Activated CD4-positive, alpha-beta T cell treated with anti-CD3 and anti-CD28 coated beads, Interleukin-2, amount 50 U/mL, for 16 hours (primary cell): Measurements from ENCODE around the gene TJAP1.
"Not testable (repeated sequence)": the region's sequence is repeated elsewhere in the genome, so short reads cannot be mapped to it uniquely, and the experiment has no call there.

ENCODE experiments used
- DNase-seq: peaks from one replicate; pipeline ENCODE4 v3.0.0-alpha.2; 2020

Gene TJAP1

DNA sequence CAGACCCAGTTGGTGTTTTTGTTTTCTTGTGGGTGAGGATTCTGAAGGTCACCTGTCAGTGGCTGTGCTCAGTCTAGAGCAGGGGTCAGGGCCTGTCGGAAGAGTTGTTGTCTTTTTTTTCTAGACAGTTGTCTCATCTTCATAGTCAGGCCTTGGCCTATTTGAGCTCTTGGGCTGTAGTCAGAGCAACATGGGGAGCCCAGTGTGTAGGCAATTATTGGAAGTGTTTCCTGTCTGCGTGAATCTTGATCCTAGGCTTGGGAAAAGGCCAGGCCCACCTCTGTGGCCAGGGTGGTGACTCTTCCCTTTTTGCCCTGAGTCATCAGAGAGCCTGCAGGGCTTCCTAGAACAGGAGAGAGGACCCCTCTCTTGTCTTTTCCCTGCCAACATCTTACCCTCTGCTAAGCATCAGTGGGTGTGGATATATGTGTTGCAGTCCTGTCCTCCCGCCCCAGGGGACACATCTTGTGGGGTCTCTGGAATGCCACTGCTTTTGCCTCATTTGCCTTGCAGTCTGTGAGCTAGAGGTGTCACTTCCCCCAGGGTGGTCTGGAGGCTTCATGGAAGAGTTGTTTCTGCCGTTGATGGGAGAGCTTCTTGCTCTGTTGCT is 11.4 kb downstream of the TJAP1 start:
- DNase-seq = no peak

DNA sequence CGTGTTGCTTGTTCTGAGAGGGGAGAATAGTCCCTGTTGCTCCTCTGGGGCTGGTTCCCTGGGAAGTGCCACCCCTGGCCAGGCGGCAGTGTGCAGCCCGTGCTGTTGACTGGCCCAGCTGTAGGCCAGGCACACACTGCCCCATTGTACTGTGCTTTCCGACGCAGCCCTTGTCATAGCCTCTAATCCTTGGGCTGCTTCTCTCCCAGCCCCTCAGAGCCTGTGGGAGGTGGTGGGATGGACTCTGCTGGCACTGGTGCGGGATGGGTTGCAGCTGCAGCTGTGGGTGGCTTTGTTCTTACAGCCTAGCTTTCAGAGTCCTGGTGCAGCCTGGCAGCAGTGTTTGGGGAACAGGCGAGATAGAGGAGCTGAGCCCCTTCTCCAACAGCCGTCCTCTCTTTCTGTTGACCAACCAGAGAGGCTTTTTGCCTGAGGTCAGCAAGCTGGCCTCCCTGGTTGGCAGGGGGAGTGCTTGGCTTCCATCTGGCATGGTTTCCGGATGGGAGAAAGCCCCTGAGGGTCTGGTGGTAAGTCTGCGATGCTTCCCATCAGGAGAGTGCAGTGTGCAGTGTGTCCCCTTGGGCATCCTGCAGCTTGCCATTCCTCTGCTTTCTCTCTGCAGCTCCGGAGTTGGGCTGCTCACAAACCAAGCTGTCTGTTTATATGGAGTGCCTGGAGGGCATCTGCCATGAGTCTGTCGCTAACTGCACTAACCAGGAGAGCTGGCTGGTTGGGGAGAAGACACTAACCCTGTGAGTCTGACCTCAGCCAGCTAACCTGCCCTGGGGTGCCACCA is 12.1 kb downstream of the TJAP1 start:
- DNase-seq = no peak

DNA sequence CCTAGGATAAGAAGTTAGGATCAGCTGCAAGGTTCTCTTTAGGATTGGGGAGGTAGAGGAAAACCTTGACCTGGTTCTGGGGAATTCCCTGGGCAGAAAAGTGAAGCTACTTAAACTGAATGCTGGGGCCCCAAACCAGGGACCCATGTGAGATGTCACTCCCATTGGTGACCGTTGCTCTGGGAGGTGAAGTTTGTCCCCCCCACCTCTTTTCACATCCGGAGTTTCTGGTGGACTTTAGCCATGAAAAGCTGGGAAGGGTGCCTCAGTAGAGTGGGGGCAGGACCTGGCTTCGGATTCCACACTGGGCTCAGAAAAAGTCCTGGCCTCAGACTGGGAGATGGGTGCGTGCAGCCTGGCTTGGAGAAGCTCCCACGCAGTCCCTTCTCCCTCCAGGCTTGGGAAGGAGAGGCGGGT is 13.2 kb downstream of the TJAP1 start:
- no peak for DNase-seq

DNA sequence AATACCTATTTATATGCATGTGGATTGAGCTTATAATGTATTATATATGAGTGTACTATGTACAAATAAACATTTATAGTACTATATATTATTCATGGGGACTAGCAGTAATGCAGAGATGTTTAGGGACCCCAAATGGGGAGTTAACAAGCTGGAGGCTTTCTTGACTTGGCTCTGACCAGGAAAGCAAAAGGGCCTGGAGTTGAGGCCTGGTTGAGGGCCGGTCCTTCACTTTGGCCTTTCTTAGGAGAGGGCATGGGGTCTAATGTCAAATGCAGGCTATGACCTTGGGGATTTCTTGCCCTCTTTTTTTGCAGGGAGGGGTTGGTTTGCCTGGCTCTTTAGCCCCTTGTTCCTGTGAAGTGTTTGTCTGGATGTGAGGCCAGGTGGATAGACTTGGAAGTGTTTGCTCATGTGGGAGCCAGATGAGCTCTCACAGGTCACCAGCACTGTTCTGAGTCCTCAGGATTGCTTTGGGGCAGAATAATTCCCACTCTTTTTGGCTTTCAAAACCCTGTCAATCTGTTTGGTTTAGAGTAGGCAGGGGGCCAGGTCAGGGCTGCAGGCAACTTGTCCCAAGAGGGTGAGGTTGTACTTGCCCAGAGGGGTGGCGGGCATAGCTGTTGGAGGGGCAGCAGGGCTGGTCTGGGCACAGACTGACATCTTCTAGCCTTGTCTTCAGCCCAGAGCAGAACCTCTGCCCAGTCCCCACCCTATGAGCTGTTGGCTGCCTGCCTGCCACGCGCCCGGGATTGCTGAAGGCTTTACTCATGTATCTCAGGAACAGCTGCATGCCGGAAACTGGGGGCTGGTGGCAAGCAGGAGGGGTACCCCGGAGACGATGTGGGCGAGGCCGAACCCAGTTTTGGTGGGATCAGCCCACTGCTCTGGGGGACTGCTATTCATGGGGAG is 14.6 kb downstream of the TJAP1 start:
- DNase-seq = no peak

DNA sequence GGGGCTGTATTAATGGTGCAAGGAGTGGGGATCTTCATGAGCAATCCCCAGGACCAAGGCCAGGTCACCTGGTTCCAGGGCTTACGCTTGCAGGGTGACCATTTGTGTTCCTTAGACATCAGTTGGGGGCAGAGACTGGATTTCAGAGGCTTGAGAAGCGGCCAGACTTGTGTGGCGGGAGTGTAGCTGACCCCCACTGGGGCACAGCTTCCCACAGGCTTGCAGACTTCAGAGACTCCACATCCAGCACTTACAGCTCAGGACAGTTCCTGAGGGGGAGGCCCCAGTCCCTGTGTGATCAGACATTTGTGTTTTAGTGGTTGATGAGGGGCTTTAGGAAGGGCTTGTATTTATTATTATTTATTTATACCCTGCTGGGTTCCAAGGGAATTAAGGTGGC is 15.3 kb downstream of the TJAP1 start:
- DNase-seq = no peak

DNA sequence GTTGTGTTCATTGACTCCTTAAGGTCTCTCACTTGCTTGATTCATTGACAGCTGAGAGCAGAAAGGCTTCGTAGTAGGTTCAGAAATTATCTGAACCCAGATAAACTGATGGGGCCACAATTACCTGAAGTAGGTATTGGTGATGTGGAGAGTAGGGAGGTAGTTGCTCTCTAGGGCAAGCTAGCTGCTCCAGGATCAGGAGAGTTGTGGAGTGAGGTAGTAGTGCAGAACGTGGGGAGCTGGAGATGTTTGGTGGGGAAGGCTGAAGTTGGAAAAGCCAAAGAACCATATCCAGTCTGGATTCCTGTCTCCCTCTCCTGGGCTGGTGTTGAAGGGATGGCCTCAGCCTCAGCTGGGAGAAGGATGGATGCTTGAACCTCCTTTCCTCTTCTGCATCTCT is 15.9 kb downstream of the TJAP1 start:
- DNase-seq = no peak

DNA sequence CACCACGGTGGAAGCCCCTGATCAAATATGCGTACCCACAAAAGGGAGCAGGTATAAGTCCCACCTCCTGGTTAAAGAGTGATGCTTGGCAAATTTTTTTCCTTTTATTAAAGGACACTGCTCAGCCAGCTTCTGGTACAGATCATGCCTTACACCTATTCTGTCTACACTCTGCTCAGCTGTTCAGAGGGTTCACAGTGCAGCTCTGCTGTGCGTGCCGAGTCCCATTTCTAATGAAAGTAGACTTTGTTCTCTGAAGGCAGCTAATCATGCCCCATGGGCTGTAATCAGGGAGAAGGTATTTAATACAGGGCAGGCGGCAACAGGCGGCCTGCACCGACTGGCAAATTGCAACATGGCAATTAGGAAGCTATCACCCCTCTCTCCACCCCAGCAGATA is 16.5 kb downstream of the TJAP1 start:
- no peak for DNase-seq

DNA sequence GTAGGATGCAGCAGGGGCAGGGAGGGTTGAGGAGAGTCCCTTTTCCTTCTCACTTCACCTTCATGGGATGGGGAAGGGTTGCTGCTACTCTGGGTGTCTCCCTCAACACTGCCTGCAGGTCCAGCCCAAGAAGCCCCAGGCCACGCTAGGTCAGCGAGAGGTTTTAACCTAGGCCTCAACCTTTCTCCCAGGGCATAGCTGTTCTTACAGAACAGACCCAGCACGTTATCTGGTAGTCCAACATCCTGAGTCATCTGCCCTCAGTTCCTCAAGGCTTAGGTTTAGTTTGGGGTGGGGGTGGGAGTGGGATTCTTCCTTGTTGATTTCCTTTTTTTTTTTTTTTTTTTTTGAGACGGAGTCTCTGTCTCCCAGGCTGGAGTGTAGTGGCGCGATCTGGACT is 17.0 kb downstream of the TJAP1 start:
- DNase-seq = no peak

DNA sequence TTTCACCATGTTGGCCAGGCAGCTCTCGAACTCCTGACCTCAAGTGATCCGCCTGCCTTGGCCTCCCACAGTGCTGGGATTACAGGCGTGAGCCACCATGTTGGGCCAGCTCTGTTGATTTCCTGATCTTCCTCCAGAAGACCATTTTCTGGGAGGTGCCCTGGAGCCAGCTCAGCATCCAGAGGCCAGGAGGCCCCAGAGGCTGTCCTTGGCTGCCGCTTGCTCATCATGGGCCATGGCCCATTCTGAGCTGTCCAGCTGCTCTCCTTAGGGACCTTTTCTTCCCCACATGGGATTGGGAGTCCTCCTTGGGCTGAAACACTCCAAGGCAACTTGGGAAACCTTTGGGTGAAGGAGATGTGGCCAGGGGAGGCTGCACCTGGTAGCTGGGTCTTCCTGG is 17.4 kb downstream of the TJAP1 start:
- DNase-seq = no peak

DNA sequence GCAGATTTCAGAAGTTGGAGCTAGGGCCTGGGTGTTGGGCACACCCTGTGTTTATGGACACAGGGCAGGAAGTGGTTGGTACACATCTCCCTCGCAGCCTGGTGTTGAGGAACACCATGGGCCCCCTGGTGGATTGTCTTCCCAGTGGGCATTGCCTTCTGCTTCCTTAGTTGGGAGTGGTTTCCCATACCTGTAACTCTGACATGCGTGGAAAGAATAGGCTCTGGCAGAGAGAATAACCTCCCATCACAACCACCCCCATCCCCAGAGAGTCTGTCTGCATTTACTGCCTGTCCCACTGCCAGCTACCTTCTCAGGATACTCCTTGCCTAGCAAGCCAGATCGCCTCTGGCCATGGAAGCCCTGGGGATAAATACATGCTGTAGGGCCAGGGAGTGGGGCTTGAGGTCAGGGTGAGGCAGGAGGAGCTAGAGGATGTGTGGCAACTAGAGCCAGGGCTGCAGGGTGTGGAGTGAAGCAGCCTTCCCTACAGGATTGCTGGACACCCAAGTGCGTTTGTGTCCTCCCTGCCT is 18.1 kb downstream of the TJAP1 start:
- DNase-seq = no peak

DNA sequence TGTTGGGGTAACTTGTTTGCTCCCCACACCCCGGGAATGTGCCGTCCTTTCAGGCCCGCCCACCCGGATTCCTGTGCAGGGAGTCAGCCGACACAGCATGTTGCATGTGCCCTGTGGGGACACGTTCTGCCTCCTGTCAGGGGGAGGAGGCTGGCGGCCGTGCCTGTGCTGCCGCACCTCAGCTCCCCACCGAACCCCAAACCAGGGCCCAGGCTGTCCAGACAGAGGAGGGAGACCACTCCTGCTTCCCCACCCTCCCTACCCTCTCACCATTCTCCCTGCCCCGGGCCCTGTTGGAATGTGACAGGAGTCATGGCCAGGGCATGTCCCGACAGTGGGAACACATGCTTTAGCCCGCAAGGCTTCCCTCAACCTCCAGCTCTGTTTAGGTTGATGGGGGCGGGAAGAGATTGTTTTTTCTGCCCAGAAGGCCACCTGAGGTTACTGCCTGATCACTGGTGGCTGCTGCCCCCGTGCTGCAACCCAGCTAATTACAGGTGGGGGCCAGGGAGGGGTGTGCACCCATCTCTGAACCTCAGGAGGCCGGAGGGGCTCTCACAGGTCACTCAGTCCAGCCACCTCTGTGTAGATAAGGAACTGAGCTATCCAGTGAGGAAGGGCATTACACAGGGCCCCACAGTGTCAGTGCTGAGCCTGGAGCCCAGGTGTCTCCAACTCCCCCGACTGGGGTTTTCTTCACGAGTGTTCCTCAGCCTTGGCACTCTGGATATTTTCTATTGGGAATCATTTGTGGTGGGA is 19.2 kb downstream of the TJAP1 start:
- no peak for DNase-seq

DNA sequence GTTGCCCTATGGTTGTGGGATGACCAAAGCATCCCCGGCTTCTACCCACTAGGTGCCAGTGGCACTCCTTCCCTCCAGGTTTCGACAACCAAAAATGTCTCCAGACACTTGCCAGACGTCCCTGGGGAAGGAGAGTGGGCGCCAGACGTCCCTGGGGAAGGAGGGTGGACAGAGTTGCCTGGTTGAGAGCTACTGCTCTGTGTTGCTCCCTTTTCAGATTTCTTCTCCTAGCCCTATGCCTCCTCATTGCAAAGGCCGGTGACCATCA is 19.7 kb downstream of the TJAP1 start:
- no peak for DNase-seq

DNA sequence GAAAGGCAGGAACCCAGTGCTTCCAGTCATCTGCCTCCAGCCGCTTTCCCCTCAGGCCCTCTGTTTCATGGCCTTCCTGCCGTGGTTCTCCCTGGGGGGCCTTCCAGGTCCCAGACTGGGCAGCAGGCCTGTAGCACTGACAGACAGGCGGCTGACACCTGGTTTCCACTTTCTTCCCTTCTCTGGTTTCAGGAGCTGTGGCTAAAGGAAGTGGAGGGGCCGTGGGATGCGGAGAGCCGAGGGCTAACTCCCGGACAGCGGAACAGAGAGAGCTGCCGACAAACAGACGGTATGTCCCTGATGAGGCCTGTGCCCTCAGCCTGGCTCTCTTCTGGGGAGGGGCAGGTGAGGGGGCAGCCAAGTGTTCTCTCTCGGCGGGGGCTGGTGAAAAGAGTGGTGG is 20.3 kb downstream of the TJAP1 start:
- no peak for DNase-seq

DNA sequence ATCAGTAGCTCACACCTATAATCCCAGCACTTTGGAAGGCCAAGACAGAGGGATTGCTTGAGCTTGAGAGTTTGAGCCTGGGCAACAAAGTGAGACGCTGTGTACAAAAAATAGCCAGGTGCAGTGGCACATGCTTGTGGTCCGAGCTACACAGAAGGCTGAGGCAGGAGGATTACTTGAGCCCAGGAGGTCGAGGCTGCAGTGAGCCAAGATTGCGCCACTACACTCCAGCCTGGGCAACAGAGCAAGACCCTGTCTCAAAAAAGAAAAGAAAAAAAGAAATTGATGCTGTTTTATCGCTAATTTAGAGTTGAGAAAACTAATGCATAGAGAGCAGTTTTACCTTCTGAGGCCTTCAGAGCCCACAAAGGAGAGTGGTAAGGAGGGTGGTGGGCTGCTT is 20.9 kb downstream of the TJAP1 start:
- DNase-seq = not testable (repeated sequence)

DNA sequence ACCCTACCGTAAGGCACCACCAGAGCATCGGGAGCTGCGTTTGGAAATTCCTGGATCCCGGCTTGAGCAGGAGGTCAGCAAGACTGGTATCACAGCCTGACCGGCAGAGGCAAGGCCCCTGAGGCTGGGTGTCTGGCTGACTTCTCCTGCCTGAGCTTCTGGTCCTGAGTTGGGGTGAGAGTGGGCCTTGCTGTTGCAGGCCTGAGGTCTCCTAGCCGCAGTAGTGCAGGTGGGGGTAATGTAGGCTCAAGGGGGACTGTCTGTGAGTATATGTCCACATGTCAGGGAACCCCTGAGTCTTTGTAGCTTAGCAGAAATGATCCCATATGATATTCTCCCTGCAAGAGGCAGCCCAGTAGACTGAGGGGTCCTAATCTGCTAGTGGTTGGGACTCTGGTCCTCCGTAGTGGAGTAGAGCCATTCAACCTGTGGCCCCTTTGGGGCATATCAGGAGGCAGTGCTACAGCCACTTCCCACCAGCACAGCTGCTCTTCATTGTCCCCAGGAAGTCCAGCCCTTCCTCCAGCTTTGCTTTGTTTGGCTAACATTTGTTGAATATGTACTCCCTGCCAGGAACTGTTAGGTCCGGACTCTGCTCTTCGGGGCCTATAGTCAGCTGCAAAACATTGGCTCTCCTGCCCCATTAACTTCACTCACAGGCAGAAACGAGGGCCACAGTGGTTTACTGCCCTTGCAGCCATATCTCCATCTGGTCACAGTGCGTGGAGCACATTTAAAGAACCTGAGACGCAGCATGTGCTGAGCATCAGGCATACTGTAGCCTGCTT is 21.9 kb downstream of the TJAP1 start:
- DNase-seq = no peak

DNA sequence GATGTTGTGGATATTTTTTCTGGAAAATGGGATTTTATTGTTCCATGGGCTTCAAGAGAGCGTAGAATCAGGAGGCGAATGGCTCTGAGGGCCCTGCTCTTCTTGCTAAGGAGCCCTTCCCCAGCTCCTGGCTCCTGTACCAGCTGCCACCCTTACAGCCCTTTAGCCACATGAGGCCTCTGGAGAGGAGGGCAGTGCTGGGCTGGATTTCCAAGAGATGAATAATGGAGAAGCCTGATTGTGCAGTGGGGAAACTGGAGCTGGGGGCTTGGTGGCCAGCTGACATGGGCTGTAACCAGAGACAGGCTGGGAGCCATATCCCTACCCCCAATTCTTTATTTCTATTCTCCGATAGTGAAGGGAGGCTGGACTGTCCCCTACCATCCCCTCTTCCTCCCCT is 23.6 kb downstream of the TJAP1 start:
- DNase-seq = no peak

DNA sequence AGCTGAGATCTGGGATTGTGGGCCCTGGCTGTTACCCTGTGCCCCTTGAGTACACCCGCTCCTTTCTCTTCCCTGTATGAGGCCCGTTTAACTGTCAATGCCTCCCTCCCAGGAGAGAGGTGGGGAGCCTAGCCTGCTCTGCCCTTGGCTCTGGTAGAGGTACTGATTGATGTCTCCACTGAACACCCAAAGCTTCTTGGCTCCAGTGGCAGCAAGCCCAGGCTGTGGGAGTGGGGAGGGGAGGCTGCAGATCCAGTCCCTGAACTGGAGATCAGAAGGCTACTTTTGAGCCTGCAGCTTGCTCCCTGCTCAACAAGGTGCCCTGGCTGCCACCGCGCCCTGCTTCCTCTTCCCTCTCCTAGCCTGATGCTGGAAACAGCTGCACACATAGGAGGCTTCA is 25.3 kb downstream of the TJAP1 start:
- DNase-seq = no peak

DNA sequence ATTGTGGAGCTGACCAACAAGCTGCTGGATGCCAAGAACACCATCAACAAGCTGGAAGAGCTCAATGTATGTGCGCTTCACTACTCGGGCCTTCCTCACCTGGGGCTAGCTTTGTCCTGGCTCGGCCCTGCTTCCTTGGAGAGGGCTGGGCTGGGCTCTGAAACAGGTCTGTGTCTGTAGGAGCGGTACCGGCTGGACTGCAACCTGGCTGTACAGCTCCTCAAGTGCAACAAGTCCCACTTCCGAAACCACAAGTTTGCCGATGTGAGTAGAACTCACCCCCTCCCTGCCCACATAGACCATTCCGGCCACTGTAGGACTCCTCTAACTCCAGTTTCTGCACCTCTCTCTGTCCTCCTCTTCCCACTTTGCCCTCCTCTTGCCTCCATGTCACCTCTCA is 26.1 kb downstream of the TJAP1 start:
- no peak for DNase-seq

DNA sequence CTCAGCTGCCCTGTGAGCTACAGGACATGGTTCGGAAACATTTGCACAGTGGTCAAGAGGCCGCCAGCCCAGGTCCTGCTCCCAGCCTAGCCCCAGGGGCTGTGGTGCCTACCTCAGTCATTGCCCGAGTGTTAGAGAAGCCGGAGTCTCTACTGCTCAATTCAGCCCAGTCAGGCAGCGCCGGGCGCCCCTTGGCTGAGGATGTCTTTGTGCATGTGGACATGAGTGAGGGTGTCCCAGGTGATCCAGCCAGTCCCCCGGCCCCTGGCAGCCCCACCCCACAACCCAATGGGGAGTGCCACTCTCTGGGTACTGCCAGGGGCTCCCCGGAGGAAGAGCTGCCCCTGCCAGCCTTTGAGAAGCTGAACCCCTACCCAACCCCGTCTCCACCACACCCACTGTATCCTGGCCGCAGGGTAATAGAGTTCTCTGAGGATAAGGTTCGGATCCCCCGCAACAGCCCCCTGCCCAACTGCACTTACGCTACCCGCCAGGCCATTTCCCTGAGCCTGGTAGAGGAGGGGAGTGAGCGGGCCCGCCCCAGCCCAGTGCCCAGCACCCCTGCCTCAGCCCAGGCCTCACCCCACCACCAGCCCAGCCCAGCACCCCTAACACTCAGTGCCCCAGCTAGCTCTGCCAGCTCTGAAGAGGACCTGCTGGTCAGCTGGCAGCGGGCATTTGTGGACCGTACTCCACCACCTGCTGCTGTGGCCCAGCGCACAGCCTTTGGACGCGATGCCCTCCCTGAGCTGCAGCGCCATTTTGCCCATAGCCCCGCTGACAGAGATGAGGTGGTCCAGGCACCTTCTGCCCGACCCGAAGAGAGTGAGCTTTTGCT is 27.6 kb downstream of the TJAP1 start:
- no peak for DNase-seq

DNA sequence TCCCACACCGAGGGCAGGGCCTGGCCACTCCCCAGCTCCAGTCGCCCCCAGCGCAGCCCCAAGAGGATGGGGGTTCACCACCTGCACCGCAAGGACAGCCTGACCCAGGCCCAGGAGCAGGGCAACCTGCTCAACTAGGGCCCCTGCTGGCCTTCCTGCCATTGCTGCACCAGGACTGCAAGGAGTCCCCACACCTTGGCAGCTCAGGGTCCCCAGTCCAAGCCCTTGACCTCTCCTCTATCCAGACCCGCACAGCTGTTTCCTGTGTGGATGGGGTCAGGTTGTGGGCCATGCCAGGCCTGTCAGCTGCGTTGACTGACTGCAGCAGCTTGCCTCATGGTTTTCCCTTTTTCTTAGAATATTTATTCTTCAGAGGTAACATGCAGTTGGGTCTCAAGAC is 28.3 kb downstream of the TJAP1 start:
- no peak for DNase-seq

DNA sequence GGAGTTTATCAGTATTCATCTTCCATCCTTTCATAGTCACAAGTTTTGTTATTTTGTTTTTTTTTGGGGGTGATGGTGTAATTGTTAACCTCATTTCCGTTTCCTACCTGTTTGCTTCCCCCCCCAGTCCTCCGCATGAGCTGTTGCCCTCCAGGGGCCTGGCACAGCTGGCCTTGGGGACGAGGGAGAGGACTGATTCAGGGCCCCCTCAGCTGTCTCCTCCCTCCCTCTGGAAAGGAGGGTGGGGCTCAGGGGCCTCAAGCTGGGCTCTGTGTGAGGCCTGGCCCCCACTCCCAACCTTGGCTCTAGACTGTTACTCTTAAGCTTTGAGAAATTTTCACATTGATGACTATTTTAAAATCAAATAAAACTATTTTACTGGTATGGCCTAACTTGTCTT is 28.8 kb downstream of the TJAP1 start:
- no peak for DNase-seq
